Activated CD4-positive, alpha-beta T cell treated with anti-CD3 and anti-CD28 coated beads for 4 hours (primary cell): ENCODE data around the gene CCDC159.
"Not testable (repeated sequence)": the region's sequence is repeated elsewhere in the genome, so short reads cannot be mapped to it uniquely, and the experiment has no call there.

Source experiments
- DNase-seq, 2 donors: peaks; one replicate each; pipeline ENCODE4 v3.0.0-alpha.2; 2020

Gene CCDC159

GRCh38 chr19:11370744-11371143, 24.4 kb downstream of the CCDC159 start:
- no peak for DNase-seq

- DNase-seq = no peak
Observed at GRCh38 chr19:11373166-11373884, 27.0 kb downstream of the CCDC159 start.

- DNase-seq = no peak
Observed at GRCh38 chr19:11373885-11374432, 27.6 kb downstream of the CCDC159 start.

- peak; percentile 95 to 97 for DNase-seq
Observed at GRCh38 chr19:11374433-11375142, 28.3 kb downstream of the CCDC159 start, which contains the start of gene SWSAP1. TSS of gene SWSAP1 (plus strand) at chr19:11374666. CDS start at chr19:11374681, 15 bp downstream.

- peak; percentile 56 to 68 for DNase-seq
Observed at GRCh38 chr19:11375143-11375948, 29.0 kb downstream of the CCDC159 start.

GRCh38 chr19:11377237-11377636, 30.9 kb downstream of the CCDC159 start:
- DNase-seq = no peak

- no peak for DNase-seq
Observed at GRCh38 chr19:11377756-11378155, 31.4 kb downstream of the CCDC159 start.

GRCh38 chr19:11378319-11379189, 32.2 kb downstream of the CCDC159 start:
- DNase-seq = no peak

- not testable (repeated sequence) for DNase-seq
Observed at GRCh38 chr19:11379269-11379845, 33.0 kb downstream of the CCDC159 start.

GRCh38 chr19:11379857-11380350, 33.6 kb downstream of the CCDC159 start:
- DNase-seq = no peak

GRCh38 chr19:11380653-11381537, 34.6 kb downstream of the CCDC159 start:
- DNase-seq = peak; percentile 96 to 97

GRCh38 chr19:11382898-11383705, 36.8 kb downstream of the CCDC159 start:
- peak; percentile 25 to 26 for DNase-seq

- DNase-seq = no peak
Observed at GRCh38 chr19:11383706-11384048, 37.4 kb downstream of the CCDC159 start.

GRCh38 chr19:11384778-11385129, 38.4 kb downstream of the CCDC159 start:
- no peak for DNase-seq

- no peak for DNase-seq
Observed at GRCh38 chr19:11387162-11388034, 41.1 kb downstream of the CCDC159 start.

GRCh38 chr19:11390359-11390758, 44.0 kb downstream of the CCDC159 start:
- no peak for DNase-seq

- no peak for DNase-seq
Observed at GRCh38 chr19:11390933-11391680, 44.8 kb downstream of the CCDC159 start.

- DNase-seq = no peak
Observed at GRCh38 chr19:11397089-11397610, 50.8 kb downstream of the CCDC159 start.
